ENCODE measurements around the gene FICD.

Gene FICD

GRCh38 chr12:108498136-108498535 is 16.9 kb upstream of the FICD start:
- no peak for DNase-seq (ENCODE audit: low read depth in 3 of 3, low spot score in 1 of 3)

DNA sequence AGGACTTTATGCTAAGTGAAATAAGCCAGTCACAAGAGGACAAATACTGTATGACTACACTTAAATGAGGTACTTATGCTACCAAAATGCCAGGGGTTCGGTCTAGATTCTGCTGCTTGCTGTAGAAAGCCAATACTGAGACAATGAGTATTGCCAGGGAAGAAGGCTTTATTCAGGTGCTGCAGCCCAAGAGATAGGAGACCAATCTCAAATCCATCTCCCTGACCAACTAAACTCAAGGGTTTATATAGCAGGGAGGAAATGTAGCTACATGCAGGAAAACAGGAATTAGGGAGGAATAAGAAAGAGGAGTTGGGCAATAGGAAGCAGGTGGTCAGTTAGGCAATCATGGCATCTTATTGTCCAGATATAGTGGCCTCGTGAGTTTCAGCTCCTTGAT is 12.2 kb upstream of the FICD start:
- no peak for DNase-seq (ENCODE audit: low read depth in 3 of 3, low spot score in 1 of 3)

DNA sequence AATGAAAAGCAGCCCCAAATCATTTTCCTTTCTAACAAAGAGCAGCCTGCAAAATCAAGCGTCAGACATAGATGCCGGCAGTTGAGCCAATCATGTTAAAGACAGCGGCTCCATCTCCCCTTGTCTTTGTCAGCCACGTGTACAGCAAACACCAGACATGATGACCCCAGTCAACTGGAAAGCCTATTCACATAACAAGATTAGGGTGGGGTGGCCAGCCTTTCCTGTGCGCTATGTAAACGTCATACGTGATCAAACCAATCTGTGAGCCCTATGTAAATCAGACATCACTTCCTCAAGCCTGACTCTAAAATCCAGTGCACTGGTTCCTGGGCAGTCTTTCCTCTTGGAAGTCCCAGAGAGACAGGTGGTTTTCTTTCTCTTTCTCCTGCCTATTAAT is 9.9 kb upstream of the FICD start:
- no peak for DNase-seq (ENCODE audit: low read depth in 3 of 3, low spot score in 1 of 3)

DNA sequence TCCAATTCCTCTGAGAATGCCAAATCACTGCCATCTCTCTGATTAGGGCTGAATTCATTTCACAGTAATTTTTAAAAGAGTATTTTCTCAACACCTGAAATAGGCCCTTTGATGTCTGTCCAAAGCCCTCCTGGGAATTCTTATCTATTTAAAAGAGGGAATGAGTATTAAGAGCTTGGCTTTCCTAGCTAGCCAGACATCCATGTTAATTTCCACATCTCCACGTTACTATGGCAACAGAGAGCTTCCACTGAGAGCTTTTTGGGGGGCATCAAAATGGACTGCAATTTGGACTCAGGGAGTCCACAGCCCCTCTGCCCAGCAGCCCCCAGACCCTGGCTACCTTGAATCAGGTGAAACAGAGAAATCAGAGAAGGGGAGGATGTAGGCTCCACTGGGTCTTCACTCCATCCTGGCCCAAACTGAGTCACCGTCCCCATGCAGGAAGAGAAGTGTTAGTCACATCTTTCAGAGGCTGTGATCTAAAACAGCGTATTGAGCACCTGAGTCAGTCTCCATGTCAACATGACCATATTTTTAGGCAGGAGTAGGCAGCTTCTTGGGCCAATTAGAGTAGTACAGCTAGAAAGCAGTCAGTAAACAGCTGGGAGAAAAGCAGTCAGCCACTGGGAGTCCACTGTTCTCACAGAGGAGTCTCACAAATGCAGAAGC is 7.0 kb upstream of the FICD start:
- no peak for DNase-seq (ENCODE audit: low read depth in 3 of 3, low spot score in 1 of 3)

DNA sequence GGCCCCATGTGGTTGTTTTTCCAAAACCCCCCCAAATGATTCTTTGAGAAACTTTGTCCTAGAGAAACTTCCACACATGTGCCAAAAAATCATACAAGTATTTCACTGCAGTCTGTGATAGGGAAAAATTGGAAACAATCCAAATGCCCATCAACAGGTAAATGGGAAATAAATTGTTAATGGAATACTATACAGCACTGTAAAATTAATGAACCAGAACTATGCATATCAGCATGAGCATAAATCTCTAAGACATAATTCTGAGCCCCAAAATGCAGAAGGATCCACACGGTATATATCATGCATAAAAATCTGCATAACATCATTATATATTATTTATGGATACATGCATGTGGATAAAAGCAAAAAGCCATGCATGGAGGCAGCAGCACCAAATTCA is 5.3 kb upstream of the FICD start:
- DNase-seq (ENCODE audit: low read depth in 3 of 3, low spot score in 1 of 3), result no peak

- no peak for DNase-seq (ENCODE audit: low read depth in 3 of 3, low spot score in 1 of 3)
Measured at GRCh38 chr12:108510836-108511235, 4.2 kb upstream of the FICD start.

DNA sequence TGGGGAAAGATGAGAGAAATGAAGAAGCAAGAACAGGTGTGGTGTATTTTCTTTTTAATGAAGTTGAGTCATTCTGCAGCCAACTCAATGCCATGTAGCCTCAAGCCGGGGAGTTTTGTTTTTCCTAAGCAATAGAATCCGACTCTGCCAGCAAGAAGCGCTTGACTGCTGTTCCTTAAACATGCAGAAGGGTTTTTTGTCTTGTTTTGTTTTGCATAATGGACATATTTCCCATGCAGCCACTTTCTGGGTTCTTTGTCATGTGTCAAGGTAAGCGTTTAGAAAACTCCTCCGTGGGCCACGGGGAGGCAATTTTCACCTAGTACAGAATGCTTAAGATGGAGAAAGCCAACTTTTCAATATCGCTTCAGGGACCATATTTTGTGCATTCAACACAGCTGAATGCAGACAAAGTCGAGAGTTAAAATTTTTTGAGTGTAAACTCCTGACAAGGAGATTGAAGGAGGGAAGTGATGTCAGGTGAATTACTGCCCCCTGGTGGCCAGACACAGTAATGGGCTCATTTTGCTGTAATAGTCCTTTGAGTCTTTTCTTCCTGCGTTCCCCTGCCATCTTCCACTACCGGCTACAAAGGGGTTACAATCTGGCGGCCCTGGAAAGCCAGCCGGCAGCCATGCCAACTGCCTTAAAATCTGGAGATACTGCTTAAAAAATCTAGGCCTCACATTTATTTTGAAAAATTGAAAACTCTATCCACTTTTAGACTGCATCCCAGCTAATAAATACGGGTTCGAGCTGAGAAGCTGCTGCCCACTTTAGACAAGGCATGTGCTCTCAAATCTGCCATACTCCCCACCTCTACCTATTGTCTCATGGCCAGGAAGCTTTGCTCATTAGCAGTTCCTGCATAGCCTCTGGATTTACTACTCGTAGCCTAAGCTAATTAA is 3.2 kb upstream of the FICD start:
- peak; percentile 43 to 57 (median 45) for DNase-seq (ENCODE audit: low read depth in 3 of 3, low spot score in 1 of 3)

GRCh38 chr12:108514468-108514972 is 557 bp upstream of the FICD start:
- DNase-seq (ENCODE audit: low read depth in 3 of 3, low spot score in 1 of 3), result no peak

- no peak for DNase-seq (ENCODE audit: low read depth in 3 of 3, low spot score in 1 of 3)
Measured at GRCh38 chr12:108515916-108516315, 839 bp downstream of the FICD start.

DNA sequence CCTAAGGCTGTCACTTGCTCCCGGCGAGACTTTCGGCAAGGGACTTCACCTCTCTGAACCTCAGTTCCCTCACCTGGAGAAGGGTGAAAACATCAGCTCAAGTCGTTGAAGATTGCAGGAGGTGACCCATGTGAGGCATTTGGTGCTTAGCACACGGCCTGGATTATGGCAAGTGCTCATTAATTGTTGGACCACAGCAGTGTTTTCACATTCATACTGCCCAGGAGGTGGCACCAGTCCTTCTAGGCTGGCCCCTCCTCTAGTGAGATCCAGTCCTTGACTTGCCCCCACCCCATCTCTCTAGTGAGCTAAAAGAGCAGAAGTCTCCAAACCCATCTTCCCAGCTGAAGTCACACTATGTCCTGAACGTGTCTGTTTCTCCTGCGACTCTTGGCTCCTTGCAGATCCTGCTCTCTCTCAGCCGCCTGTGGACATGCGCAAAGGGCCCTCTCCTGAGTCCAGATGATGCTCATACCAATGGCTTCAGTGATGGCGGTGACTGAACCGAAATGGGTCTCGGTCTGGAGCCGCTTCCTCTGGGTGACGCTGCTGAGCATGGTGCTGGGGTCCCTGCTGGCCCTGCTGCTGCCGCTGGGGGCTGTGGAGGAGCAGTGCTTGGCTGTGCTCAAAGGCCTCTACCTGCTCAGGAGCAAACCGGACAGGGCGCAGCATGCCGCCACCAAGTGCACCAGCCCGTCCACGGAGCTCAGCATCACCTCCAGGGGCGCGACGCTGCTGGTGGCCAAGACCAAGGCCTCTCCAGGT is 1.6 kb downstream of the FICD start:
- no peak for DNase-seq (ENCODE audit: low read depth in 3 of 3, low spot score in 1 of 3)

- DNase-seq (ENCODE audit: low read depth in 3 of 3, low spot score in 1 of 3), result no peak
Measured at GRCh38 chr12:108517288-108518100, 2.4 kb downstream of the FICD start.

DNA sequence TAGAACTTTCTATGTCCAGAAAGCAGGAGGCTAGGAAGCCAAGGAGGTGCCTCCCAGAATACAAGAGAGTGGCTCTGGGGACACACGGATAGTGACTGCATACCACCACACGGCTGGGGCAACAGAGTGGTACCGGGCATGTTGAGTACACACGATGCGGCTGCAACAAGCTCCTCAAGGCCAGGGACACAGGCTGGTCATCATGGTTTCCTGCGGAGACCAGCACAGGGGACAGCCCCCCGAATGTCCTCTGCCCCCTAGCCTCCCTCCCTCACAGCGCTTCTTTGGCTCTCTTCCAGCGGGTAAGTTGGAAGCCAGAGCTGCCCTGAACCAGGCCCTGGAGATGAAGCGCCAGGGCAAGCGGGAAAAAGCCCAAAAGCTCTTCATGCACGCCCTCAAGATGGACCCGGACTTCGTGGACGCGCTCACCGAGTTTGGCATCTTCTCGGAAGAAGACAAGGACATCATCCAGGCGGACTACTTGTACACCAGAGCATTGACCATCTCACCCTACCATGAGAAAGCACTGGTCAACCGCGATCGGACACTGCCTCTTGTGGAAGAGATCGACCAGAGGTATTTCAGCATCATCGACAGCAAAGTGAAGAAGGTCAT is 3.1 kb downstream of the FICD start:
- no peak for DNase-seq (ENCODE audit: low read depth in 3 of 3, low spot score in 1 of 3)

DNA sequence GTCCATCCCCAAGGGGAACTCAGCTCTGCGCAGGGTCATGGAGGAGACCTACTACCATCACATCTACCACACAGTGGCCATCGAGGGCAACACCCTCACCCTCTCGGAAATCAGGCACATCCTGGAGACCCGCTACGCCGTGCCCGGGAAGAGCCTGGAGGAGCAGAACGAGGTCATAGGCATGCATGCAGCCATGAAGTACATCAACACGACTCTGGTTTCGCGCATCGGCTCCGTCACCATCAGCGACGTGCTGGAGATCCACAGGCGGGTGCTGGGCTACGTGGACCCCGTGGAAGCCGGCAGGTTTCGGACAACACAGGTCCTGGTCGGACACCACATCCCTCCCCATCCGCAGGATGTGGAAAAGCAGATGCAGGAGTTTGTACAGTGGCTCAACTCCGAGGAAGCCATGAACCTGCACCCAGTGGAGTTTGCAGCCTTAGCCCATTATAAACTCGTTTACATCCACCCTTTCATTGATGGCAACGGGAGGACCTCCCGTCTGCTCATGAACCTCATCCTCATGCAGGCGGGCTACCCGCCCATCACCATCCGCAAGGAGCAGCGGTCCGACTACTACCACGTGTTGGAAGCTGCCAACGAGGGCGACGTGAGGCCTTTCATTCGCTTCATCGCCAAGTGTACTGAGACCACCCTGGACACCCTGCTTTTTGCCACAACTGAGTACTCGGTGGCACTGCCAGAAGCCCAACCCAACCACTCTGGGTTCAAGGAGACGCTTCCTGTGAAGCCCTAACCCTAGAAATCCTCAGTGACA is 3.8 kb downstream of the FICD start:
- no peak for DNase-seq (ENCODE audit: low read depth in 3 of 3, low spot score in 1 of 3)

DNA sequence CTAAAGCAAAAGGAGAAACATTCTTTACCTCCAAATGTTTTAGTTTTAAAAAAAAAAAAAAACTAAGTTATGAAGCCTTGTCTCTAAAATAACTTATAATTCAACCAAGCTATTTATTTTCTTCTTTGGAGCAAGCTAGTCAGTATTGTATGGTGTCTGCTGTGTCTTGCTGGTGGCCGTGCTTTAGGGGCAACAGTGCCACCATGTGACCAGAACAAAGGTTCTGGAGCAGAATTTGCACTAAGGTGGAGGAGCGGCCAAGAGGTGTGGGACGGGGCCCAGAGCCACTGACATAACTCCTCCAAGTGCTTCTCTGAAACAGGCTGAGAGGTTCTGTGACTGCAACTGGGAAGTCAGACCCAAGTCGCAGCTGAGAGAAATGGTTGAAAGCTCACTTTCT is 4.5 kb downstream of the FICD start:
- no peak for DNase-seq (ENCODE audit: low read depth in 3 of 3, low spot score in 1 of 3)

GRCh38 chr12:108523365-108523764 is 8.3 kb downstream of the FICD start:
- DNase-seq (ENCODE audit: low read depth in 3 of 3, low spot score in 1 of 3), result no peak

DNA sequence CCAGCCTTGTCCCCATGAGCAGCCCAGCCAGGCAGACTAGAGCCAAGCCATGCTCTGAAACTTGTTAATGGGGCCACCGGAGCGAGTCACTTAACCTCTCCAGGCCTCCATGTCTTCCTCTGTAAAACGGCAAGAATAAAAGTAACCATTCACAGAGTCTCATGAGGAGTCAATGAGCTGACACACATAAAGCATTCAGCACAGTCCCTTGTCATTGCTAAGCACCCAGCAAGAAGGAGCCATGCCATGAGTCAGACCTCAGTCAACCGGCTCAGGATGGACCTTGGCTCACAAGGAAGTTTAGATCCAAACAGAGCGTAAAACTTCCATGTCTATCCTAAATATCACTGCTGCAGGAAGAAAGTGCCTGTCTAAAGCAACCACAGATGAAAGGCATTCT is 10.6 kb downstream of the FICD start:
- no peak for DNase-seq (ENCODE audit: low read depth in 3 of 3, low spot score in 1 of 3)

DNA sequence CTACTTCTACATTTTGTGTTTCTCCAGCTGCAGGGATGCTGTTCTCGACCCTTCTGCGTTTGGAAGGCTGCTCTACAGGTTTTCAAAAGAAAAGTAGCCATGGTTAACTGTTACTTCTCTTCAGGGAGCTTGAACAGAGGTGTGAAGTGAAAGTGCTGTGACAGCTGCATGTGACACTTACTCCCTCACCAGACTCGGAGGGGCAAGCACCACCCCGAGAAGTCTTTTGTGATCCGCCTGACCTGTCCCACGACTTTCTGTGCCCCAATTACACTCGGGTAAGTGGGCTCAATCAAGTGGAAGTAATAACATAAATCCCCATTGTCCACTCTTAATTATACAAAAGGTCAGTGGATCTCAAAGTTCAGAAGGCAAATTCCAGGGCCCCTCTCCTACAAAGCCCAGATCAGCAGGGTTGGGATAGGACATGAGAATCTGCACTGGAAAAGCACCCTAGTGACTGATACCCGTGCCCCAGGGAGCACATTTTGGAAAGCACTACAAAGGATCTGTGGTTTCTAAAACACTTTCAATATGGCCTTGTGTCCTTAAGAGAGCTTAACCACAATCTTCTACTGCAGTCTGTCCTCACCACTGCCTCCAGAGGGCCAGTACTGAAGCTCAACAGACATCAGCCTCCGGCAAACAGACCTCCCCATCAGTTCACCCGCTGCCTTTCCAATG is 11.5 kb downstream of the FICD start:
- no peak for DNase-seq (ENCODE audit: low read depth in 3 of 3, low spot score in 1 of 3)

DNA sequence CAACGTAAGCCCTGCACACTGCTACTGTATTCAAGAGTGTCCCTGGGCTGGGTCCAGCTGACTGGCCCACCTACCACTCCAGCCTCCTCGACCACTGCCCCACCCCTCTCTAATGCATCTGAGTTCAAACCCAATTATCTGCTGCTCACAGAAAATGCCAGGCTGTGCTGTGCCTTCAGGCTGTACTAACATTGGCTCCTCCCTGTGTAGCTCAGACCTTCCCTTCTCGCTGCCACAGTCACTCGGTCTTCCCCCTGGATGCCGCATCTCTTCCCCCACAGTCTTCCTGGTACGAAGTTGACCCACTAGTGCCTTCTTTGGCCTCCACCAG is 12.1 kb downstream of the FICD start:
- DNase-seq (ENCODE audit: low read depth in 3 of 3, low spot score in 1 of 3), result no peak

DNA sequence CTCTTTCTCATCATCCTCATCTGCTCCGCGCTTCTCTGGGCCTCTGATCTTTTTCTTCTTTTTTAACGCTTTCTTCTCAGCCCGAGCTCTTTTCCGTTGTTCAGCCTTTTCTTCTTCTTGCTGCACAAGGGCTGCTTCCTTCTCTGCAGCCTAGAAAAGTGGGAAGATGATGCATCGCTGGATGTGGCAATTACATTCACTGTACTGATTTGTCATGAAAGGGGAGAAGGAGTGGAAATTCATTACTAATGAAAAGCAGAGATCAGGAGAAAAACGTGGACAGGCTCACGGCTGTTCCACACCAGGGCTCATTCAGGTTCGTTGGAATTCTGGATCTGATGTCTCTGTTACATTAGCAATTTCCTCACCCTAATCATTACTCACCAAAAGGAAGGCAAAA is 15.1 kb downstream of the FICD start:
- no peak for DNase-seq (ENCODE audit: low read depth in 3 of 3, low spot score in 1 of 3)
